HL-60 (cell line): Measurements from ENCODE around the gene GGACT.

Experiments
- CTCF ChIP-seq: IDR thresholded peaks from one replicate; pipeline ENCODE4 v1.5.1; 2011; ENCODE audit warnings: low read length, control low read depth, inconsistent platforms; ENCODE audit not compliant: insufficient read depth
- GABPA ChIP-seq: IDR thresholded peaks from 2 replicates; pipeline ENCODE4 v1.6.1; 2012; ENCODE audit warnings: low read depth
- POLR2AphosphoS5 ChIP-seq: IDR thresholded peaks from 2 replicates; pipeline ENCODE4 v1.6.1; 2012; ENCODE audit warnings: low read depth
- REST ChIP-seq: IDR thresholded peaks from 2 replicates; pipeline ENCODE4 v1.6.1; 2012; ENCODE audit warnings: low read depth; ENCODE audit not compliant: insufficient replicate concordance

GRCh38 chr13:100480676-100481075 is 107.9 kb downstream of the GGACT start:
- TF ChIP-seq CTCF (no peak), POLR2AphosphoS5 (no peak), GABPA (no peak), REST (no peak)
